Gastroesophageal sphincter (tissue), 3 donors: ENCODE results near the gene POU2AF1.

Experiments
- CTCF ChIP-seq, 4 experiments: fragments of 200-600 bp in 2 of 4; fragments of 450-650 bp in 2 of 4; sonication (generic) in 1 of 4; IDR thresholded peaks; one replicate each; pipeline ENCODE4 v1.5.1; 2017 to 2019; ENCODE audit warnings: antibody characterized with exemption in 4 of 4, mild to moderate bottlenecking in 2 of 4, moderate library complexity in 2 of 4
- POLR2A ChIP-seq, 2 donors: fragments of 450-650 bp; IDR thresholded peaks; one replicate each; pipeline ENCODE4 v1.6.1; 2017; ENCODE audit warnings: antibody characterized with exemption in 2 of 2, mild to moderate bottlenecking in 2 of 2, moderate library complexity in 1 of 2
- POLR2AphosphoS5 ChIP-seq: sonication (generic); formaldehyde crosslinking; IDR thresholded peaks from one replicate; pipeline ENCODE4 v1.6.1; 2017; ENCODE audit warnings: antibody characterized with exemption

DNA sequence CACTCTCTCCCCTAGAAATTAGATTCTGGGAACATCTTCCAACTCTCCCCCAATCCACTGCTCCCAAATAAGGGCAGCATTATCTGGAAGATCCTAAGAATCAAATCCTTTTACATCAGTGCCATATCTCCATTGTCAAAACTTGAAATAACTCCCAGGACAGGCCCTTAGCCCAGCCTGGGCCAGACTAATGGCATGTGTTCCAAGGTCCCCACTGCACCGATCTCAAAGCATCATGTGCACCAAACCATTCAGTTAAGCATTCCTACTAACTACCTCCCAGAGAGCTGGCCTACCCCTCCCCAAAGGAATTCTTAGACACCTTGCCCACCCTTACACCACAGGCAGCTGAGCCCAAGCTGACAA is 44.2 kb upstream of the POU2AF1 start:
- TF ChIP-seq CTCF (IDR thresholded peaks at IDR 0.05) (no peak), POLR2AphosphoS5 (no peak), POLR2A (IDR thresholded peaks at IDR 0.05) (no peak)
